Ovary (tissue), 3 donors: ENCODE results near the gene DKK3.

Source experiments
- POLR2A ChIP-seq: fragments of 450-650 bp; IDR thresholded peaks from one replicate; pipeline ENCODE4 v1.6.1; 2017; ENCODE audit warnings: antibody characterized with exemption, mild to moderate bottlenecking, moderate library complexity
- TF ChIP-seq, protein P1 (sequence below), 3 donors: fragments of 450-650 bp in 2 of 3; fragments of 200-600 bp in 1 of 3; IDR thresholded peaks; one replicate each; pipeline versions ENCODE4 v1.5.1 to v1.8.0; 2016 to 2022; ENCODE audit warnings: antibody characterized with exemption in 3 of 3, mild to moderate bottlenecking in 1 of 3
- donor health status: DM: no; HTN: no; CAD: no.

GRCh38 chr11:11967669-11968510 lies 40.5 kb downstream of the DKK3 start:
- TF ChIP-seq, protein P1, sequence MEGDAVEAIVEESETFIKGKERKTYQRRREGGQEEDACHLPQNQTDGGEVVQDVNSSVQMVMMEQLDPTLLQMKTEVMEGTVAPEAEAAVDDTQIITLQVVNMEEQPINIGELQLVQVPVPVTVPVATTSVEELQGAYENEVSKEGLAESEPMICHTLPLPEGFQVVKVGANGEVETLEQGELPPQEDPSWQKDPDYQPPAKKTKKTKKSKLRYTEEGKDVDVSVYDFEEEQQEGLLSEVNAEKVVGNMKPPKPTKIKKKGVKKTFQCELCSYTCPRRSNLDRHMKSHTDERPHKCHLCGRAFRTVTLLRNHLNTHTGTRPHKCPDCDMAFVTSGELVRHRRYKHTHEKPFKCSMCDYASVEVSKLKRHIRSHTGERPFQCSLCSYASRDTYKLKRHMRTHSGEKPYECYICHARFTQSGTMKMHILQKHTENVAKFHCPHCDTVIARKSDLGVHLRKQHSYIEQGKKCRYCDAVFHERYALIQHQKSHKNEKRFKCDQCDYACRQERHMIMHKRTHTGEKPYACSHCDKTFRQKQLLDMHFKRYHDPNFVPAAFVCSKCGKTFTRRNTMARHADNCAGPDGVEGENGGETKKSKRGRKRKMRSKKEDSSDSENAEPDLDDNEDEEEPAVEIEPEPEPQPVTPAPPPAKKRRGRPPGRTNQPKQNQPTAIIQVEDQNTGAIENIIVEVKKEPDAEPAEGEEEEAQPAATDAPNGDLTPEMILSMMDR (IDR thresholded peaks at IDR 0.05) = no peak
- no peak for TF ChIP-seq POLR2A
